ENCODE data around the gene FOXN3. TPM values are rescaled to one million over a fixed set of nuclear protein-coding genes. Genes with fewer than 3 reads are reported as not detected.

Gene FOXN3
- total and polyA plus RNA-seq, 10 of the 15 experiments (the other 5 are each of a cell fraction or from before 2014, with no cell fraction given), result 4.5 to 68.9 (median 29.7) TPM

DNA sequence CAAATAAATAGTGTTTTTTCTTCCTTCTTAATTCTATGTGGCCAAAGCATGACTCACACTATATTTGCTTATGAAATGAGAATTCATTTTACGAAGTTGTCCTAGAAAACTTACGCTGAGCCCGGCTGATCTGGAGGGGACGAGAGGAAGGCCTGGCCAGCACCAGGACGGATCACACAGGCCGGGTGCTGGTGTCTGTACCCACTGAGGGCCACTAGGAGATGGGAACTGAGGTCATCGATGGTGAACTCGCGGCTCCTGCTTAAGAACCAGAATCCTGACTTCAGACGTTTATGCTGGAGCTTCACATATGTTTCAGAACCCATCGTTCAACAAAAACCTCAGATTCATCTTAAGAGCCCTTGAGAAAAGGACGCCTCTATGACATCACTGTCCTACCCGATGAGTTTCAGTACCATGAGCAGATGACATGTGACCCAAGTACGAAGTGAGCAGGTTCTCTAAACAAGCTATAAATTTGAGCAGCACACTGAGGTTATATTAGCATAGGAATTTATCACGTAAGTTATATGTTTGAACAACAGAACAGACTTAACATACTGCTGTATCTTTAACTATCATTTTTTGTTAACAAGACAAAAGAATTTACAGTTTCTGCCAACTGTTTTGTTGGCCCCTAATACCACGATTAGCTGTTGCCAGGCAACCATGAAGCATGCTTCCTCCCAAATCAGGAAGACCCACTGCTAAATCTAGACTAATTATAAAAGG is 111.9 kb downstream of the FOXN3 start:
- ChIA-PET SMC1A (ENCODE audit: uncharacterized antibody, unreplicated experiment) (interaction anchor here (0.6 to 7.4 kb wide), 25 partner anchors 10 to 129 kb away, joined by 3 to 67 read pairs (median 11); no protein-coding TSS in a partner anchor), CTCF (interaction anchor here (0.8 to 1.5 kb wide), 8 partner anchors 9 to 128 kb away, joined by 3 to 6 read pairs (median 3); no protein-coding TSS in a partner anchor), RAD21 (ENCODE audit: unreplicated experiment) (interaction anchor here (0.5 to 4.8 kb wide), 25 partner anchors 9 to 139 kb away, joined by 3 to 37 read pairs (median 6); no protein-coding TSS in a partner anchor), POLR2A (interaction anchor here (0.5 to 4.2 kb wide), 10 partner anchors 9 to 119 kb away, joined by 3 to 33 read pairs (median 5); no protein-coding TSS in a partner anchor)
- intact Hi-C loops (cut with micrococcal nuclease; ENCODE audit: unreplicated experiment), result loop anchor here (2.0 to 5.0 kb wide), 2 partner anchors 26 to 462 kb away; no protein-coding TSS in a partner anchor
- H3K9me3 ChIP-seq (replicated peaks; ENCODE audit: control insufficient read depth, insufficient read depth, low read length), result peaks cover 4% of the 10 kb centered on the region; the same call in 2 of the 3 replicates
- H4K20me1 ChIP-seq (ENCODE audit: control insufficient read depth, insufficient read depth), result no peaks in the 10 kb centered on the region
- no TSS peak for BruUV-seq (replicated peaks)
- peak overlapping the region; percentile 51; the same call in 1 of the 2 replicates for H3K4me3 ChIP-seq
- WGBS (ENCODE audit: insufficient coverage, insufficient replicate concordance, low lambda C conversion rate, missing lambda C conversion rate), result 0% methylated on average over 16 of the region's 16 CpGs
- in situ Hi-C loops (cut with MboI), result no loop called here
- H3K27ac ChIP-seq (ENCODE audit: control insufficient read depth, insufficient read depth), result peak overlapping the region; percentile 98
- H3K79me2 ChIP-seq (ENCODE audit: control insufficient read depth, insufficient read depth, low read length), result peaks cover 59% of the 10 kb centered on the region
- no peak overlapping the region for H2AFZ ChIP-seq (ENCODE audit: control insufficient read depth, low read depth, low read length)
- no peaks in the 10 kb centered on the region for H3K27me3 ChIP-seq (replicated peaks in 1 of 2; ENCODE audit: control insufficient read depth in 2 of 2, insufficient read depth in 2 of 2, low read length in 1 of 2)
- FAIRE-seq, result no peak
- peak; percentile 65 for DNase-seq (ENCODE audit: low read depth, low spot score)
- peak overlapping the region; percentile 84 for H3K4me2 ChIP-seq (ENCODE audit: control insufficient read depth, insufficient read depth)
- peak overlapping the region; percentile 85 for H3K9ac ChIP-seq (ENCODE audit: control insufficient read depth, insufficient read depth, low read length)
- ATAC-seq, result peak; percentile 76
- H3K4me1 ChIP-seq (ENCODE audit: control insufficient read depth, insufficient read depth, low read length), result peaks cover 73% of the 10 kb centered on the region
- H3K36me3 ChIP-seq (ENCODE audit: control insufficient read depth in 2 of 2, insufficient read depth in 2 of 2, low read length in 1 of 2), result no peaks in the 10 kb centered on the region; a peak in 1 of 4 replicates
- peak; percentile 97 for TF ChIP-seq ATF7 (IDR thresholded peaks at IDR 0.05; ENCODE audit: low read depth)
- TF ChIP-seq POLR2AphosphoS2 (IDR thresholded peaks at IDR 0.05; ENCODE audit: low read depth, low read length), result no peak
- no peak for TF ChIP-seq SREBF1 (IDR thresholded peaks at IDR 0.05; ENCODE audit: low read length)
- TF ChIP-seq POLR2AphosphoS5 (IDR thresholded peaks at IDR 0.05; ENCODE audit: low read length), result peak; percentile 72
- TF ChIP-seq CBX5 (IDR thresholded peaks at IDR 0.05; ENCODE audit: low read depth), result no peak
- TF ChIP-seq CBFB (IDR thresholded peaks at IDR 0.05; ENCODE audit: low read depth), result no peak
- TF ChIP-seq IRF4 (IDR thresholded peaks at IDR 0.05; ENCODE audit: low read depth, low read length), result no peak
- TF ChIP-seq JUNB (IDR thresholded peaks at IDR 0.05), result 0 out of 2 replicates have a peak, but pooled peaks have one; percentile 31
- TF ChIP-seq HDGF (IDR thresholded peaks at IDR 0.05), result 0 out of 2 replicates have a peak, but pooled peaks have one; percentile 51
- TF ChIP-seq STAT3 (IDR thresholded peaks at IDR 0.05; ENCODE audit: low read depth, low read length), result no peak
- no peak for TF ChIP-seq GATAD2B (conservative IDR thresholded peaks at IDR 0.05; ENCODE audit: low read depth)
- no peak for TF ChIP-seq NKRF (conservative IDR thresholded peaks at IDR 0.05)
- TF ChIP-seq, protein P1, sequence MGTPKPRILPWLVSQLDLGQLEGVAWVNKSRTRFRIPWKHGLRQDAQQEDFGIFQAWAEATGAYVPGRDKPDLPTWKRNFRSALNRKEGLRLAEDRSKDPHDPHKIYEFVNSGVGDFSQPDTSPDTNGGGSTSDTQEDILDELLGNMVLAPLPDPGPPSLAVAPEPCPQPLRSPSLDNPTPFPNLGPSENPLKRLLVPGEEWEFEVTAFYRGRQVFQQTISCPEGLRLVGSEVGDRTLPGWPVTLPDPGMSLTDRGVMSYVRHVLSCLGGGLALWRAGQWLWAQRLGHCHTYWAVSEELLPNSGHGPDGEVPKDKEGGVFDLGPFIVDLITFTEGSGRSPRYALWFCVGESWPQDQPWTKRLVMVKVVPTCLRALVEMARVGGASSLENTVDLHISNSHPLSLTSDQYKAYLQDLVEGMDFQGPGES (IDR thresholded peaks at IDR 0.05), result no peak
- no peak for TF ChIP-seq EZH2 (IDR thresholded peaks at IDR 0.05; ENCODE audit: borderline replicate concordance, control insufficient read depth, low read depth, low read length)
- no peak for TF ChIP-seq E4F1 (IDR thresholded peaks at IDR 0.05; ENCODE audit: borderline replicate concordance, partially characterized antibody)
- no peak for TF ChIP-seq DPF2 (IDR thresholded peaks at IDR 0.05)
- TF ChIP-seq CREM (IDR thresholded peaks at IDR 0.05; ENCODE audit: low read depth), result peak; percentile 70; the same call in 1 of the 2 replicates
- no peak for TF ChIP-seq SRF (IDR thresholded peaks at IDR 0.05; ENCODE audit: low read depth in 2 of 2, low read length in 2 of 2)
